HG03025 (cell line): Measurements from ENCODE around the gene CST8.
"Not testable (repeated sequence)": the region's sequence is repeated elsewhere in the genome, so short reads cannot be mapped to it uniquely, and the experiment has no call there.

Experiments
- ATAC-seq: cut with Tn5 transposase; IDR thresholded peaks from one replicate; pipeline ENCODE4 v1.9.1; 2021; ENCODE audit warnings: mild to moderate bottlenecking, moderate library complexity; ENCODE audit not compliant: unreplicated experiment, low FRiP score

Gene CST8, protein sequence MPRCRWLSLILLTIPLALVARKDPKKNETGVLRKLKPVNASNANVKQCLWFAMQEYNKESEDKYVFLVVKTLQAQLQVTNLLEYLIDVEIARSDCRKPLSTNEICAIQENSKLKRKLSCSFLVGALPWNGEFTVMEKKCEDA

DNA sequence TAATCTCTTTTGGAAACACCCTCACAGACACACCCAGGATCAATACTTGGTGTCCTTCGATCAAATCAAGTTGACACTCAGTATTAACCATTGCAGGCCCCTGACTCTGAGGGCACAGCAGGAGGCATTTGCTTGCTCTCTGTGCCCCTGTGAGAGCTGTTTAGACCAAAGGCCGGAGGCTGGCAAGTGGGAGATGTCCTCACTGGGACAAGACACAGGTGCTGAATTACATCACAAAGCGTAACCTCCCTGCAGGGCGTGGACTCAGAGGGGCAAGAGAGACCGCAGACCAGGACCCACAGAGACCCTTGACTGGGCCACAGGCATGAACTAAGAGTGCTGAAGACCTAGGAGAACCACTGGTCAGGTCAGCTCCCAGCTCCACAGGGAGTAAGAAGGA lies at the start of gene CST8:
Gene CST8, plus strand, starts transcription at position 301 of the 400 bp plus-strand sequence. CDS start 551 bp downstream, outside the sequence.
- ATAC-seq = no peak

DNA sequence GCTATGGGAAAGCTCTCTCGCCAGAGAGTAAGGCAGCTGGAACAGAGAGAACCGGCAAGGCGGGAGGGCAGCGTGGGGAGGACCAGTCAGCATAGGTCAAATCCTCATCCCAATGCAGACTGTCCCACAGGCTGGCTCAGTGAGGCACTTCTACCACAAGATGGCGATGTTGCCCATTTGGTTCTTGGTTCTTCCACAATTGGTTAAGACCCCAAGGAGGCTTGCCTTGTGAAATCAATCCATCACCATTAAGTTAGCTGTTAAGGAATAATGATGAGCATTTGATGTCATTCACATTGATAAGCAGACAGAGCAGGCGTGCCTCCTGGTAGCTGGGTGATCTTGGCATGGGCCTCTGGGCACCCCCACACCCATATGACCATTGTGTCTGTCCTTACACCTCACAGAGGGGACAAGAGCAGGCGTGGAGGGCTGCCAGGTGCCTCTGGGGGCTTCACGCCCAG lies 49.0 kb upstream of the CST8 start:
- no peak for ATAC-seq

DNA sequence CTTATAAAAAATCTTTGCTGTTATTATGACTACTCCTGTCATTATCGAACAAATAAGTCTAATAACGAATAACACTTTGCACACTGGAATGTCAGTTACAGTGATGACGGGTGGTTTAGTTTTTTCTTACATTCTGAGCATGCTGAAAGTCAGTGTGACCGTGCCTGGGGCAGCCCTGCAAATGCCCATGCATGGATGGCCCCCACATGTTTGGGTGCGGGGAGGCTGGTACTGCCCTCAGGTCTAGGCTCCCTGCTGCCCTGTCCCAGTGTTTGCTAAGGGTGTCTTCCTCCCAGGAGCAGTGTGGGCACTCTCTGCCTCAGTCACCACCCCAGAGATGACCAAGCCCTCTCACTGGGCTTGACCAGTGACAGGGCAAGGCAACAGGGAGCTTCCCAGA lies 48.5 kb upstream of the CST8 start:
- ATAC-seq = no peak

DNA sequence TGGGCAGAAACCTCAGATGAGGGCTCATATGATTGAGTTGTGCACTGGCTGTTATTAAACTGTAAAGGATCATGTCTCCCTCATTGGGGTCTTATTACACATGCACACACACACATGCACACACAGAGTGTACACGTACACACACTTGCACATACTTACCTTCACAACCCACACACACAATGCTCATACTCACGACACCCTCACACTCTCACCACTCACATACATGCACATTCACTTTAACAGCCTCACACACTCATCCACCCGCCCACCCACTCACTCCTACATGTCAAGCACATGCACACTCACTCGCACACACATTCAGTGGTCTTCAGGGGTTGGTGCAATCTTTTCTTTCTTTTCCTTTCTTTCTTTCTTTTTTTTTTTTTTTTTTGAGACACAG lies 46.1 kb upstream of the CST8 start:
- ATAC-seq = no peak

DNA sequence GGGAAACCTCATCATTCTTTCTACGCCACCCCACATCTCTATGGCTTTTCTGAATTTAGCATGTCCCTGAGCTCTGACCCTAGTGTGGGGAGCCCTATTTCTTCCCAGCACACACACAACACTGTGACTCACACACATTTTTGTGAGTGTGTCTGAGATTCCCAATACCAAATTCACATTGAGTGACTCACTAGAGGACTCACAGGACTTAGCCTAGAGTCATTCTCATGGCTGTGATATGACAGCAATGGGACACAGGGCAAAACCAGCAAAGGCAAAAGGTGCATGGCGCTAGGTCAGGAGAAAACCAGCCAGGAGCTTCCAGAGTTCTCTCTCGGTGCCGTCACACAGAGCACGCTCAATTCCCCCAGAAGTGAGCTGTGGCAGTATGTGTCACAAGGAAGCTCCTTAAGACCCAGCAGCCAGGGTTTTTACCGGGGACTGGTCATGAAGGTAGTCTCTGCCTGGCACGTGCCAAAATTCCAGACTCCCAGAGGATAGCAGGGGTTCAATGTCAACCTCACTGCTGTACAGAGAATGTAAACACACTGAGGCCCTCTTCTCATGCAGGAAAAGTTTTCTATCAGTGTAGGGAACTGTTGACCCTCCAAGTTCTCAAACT lies 45.2 kb upstream of the CST8 start:
- ATAC-seq = no peak

DNA sequence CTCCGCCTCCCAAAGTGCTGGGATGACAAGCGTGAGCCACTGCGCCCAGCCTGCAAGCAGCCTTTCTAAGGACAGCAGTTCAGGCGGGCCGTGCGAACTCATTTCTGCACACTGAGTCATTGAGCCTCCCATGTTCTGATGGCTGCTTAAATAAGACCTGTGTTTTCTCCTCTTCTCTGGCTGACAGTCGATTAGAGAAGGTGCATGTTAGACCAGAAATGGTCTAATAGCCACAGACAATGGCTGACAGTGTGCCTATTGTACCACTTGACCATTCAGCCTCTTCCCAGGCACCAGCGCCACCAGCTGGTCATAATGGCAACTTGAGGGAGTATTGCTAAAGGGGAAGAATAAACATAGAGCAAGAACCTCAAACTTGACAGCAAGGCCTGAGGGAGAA lies 44.4 kb upstream of the CST8 start:
- ATAC-seq = no peak

DNA sequence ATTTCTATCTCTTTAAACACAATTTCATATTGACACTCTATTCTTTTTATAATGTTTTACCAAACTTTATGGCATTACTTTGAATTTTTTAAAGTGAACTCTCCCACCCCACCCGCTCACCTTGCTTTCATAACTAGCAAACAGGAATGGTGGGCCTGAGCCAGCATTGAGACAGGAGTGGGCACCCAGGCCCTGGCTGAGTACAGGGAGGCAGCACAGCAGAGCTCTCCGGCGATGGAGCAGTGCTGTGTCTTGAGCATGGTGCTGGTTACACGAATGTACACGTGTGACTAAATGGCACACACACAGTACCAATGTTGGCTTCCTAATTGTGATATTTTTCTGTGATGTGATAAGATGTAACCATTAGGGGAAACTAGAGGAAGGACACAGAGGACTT lies 42.8 kb upstream of the CST8 start:
- ATAC-seq = no peak

GRCh38 chr20:23449421-23449820 lies 41.5 kb upstream of the CST8 start:
- no peak for ATAC-seq

GRCh38 chr20:23450877-23451276 lies 40.0 kb upstream of the CST8 start:
- ATAC-seq = no peak

- ATAC-seq = no peak
Measured at GRCh38 chr20:23451956-23452487, 38.9 kb upstream of the CST8 start.

DNA sequence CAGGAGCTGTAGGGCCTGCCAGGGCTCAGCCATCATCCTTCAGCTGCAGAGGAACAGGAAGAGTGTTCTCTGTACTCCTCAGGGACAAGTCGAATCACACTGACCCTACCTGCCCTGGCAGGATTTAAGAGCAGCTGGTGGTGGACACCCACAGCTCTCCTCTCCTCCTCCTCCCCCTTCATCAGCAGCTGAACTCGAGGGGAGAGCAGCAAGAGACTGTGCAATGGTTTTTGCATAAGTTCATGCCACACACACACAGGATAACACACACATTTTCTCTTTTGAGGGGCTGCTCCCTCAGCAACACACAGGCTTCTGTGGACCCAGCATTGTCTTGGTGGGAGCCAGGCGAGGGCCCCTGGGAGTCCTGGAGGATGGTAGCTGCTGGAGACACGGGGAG lies 38.1 kb upstream of the CST8 start, which contains the start of gene CST11:
Gene CST11, minus strand, starts transcription at position 101 of the 400 bp plus-strand sequence. Its CDS starts 65 bp downstream, at position 36.
- ATAC-seq = no peak

DNA sequence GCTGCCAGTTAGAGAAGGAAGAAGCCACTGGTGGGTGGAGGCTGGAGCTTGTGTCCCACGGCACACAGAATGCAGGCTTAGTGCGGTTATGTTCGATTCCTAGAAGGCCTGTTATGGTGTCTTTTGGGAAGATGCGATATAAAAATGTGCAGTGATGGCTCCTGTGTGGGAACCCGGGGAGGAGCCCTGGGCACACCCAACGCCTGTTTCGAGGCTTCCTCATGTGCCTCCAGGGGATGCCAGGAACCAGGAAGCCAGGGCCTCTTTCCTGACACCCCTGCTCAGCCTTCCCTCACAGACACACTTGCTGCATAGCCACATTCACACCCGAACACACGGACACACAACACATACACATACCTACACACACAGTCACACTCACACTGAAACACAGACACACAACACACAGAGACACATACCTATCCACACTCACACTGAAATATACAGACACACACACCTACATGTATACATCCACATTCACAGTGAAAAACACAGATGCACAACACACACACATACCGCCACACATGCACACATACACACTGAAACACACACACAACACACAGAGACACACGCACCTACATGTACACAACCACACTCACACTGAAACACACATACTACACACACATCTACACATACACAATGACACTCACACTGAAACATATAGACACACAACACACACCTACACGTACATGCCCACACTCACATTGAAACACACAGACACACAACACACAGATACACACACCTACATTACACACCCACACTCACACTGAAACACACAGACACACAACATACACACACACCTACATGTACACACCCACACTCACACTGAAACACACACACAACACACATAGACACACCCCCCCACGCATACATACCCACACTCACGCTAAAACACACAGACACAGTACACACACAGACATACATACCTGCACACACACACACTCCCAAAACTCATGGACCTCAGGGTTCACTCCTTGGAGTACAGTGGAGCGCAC lies 37.1 kb upstream of the CST8 start:
- no peak for ATAC-seq

DNA sequence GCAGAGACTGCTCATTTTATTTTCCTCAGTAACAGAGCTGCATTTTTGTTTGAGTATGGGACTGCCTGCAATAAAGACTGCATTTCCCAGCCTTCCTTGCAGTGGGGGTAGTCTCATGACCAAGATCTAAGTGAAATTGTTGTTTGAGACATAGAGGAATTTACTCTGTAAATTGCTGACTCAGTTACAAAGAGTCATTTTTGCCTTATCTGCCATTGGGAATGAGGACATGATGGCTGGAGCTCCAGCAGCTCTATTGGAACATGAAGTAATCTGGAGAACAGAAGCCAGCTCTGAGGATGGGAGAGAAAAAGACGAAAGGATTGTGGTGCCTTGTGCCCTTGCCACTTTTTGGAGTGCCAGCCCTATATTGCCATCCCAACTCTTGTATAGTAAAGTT lies 36.1 kb upstream of the CST8 start:
- no peak for ATAC-seq

DNA sequence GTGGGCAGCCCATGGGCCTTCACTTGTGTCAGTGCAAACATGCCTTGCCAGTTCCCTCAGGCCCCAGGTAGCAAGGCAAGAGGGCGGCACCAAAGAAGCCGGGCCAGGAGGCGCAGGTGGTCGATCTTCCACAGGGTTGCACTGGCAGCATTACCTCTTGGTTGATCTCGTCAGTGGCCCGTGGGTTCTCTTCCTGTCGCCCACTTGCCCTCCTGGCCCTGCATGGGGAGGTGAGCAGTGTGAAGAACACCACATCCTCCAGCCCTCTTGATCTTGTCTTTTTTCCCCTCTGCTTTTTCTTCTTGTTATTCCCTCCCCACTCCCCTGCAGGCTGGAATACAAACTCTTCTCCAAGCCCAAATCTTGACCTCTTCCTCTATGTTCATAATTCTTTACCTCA lies 35.3 kb upstream of the CST8 start:
- no peak for ATAC-seq

DNA sequence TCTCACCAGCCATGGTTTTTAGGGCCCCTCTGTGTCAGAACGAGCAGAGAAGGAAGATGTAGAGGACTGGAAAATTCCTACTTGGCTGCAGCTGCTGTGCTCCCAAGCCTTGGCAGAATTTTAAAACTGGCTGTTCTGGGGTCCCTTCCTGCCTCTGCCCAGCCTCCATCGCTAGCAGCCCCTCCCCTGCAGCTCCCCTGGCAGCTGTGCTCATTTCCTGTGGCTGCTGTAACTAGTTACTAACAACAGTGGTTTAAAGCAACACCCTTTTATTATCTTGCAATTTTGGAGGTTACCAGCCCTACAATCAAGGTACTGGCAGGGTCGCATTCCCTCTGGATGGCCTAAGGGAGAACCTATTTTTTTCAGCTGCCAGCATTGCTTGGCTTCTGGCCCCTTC lies 34.5 kb upstream of the CST8 start:
- ATAC-seq = no peak

DNA sequence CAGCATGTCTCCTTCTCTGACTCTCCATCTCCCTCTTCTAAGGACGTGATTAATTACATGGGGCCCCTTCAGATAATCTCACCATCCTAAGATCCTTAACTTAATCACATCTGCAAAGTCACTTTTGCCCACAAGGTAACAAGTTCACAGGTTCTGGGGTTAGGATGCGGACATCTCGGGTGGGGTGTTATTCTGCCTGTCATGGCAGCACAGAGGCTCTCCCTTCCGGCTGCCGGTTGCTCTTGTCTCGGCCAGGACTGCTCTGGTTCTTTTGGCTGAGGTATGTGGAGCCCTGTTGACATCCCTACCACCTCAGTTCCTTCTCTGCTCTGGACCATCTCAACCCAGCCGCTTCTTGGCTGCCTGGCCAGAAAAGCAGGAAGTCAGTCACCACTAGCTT lies 34.0 kb upstream of the CST8 start:
- no peak for ATAC-seq

DNA sequence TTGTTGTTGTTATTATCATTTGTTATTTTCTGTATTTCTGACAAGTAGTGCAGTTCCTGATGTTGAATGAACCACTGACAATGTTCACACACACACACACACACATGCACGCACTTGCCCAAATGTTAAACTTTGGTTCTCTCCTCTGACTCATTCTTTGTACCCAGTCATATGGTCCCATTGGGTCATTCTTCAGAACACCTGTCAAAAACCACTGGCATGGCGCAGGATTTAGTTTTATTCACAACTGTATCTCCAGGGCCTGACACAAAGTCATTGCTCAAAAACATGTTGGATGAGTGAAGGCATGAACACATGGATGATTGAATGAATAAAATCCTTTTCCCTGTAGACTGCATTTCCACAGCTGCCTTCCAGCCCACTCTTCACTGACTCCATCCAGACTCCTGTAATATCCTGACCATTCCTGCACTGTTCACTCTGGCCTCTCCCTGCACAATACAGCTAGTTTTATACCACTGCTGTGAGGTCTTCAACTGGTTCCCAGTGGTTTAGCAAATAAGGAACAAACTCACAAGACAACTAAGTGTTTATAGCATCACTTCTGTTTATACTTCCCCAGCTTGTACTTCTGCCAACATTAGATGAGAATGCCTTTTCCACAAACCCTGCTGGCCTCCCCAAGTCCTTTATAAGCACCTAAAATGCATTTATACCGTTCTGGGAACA lies 31.3 kb upstream of the CST8 start:
- ATAC-seq = no peak

DNA sequence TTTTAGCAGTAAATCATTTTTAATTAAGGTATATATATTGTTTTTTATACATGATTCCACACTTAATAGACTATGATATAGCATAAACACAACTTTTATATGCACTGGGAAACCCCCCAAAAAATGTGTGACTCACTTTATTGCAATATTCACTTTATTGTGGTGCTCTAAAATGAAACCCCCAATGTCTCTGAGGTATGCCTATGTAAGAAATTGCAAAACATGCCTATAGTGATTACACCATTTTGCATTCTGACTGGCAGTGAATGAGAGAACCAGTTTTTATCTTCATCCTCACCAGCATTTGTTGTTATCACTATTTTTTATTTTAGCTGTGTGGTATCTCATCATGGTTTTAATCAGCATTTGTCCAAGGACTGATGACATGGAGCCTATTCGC lies 29.7 kb upstream of the CST8 start:
- ATAC-seq = no peak

DNA sequence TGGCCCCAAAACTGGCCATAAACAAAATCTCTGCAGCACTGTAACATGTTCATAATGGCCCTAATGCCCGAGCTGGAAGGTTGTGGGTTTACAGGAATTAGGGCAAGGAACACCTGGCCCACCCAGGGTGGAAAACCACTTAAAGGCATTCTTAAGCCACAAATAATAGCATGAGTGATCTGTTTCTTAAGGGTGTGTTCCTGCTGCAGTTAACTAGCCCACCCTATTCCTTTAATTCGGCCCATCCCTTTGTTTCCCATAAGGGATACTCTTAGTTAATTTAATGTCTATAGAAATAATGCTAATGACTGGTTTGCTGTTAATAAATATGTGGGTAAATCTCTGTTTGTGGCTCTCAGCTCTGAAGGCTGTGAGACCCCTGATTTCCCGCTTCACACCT lies 24.0 kb upstream of the CST8 start:
- ATAC-seq = not testable (repeated sequence)

DNA sequence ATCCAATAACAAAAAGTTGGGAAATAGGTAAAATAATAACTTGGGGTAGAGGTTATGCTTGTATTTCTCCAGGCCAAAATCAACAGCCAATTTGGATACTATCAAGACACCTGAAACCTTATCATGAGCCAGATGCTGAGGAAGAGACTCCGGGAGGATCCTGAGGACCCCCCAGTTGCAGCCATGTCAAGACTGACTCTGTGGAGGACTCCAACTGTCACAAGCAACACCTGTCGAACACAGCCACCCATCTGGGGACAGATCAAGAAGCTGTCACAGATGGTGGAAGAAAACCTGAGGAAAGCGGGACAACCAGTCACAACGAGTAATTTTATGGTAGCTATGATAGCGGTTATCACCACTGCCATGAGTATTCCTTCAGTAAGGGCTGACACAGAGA lies 18.6 kb upstream of the CST8 start:
- ATAC-seq = not testable (repeated sequence)
